T-helper 22 cell (primary cell): ENCODE measurements around the gene KCNA3.

Experiments used
- DNase-seq: peaks from one replicate; pipeline ENCODE4 v3.0.0-alpha.2; 2020; ENCODE audit warnings: low read depth

Gene KCNA3

GRCh38 chr1:110674337-110675059, at the start of gene KCNA3:
KCNA3 (minus strand) TSS chr1:110674940; CDS start chr1:110674809, 131 bp downstream.
- peak; percentile 64 for DNase-seq

- no peak for DNase-seq
These were observed 48.1 kb upstream of the KCNA3 start for GRCh38 chr1:110722807-110723206.

GRCh38 chr1:110719908-110720307, 45.2 kb upstream of the KCNA3 start:
- DNase-seq = no peak

- DNase-seq = no peak
These were observed 43.7 kb upstream of the KCNA3 start for GRCh38 chr1:110718452-110718851.

- DNase-seq = no peak
These were observed 42.4 kb upstream of the KCNA3 start for GRCh38 chr1:110717179-110717578.

- no peak for DNase-seq
These were observed 39.7 kb upstream of the KCNA3 start for GRCh38 chr1:110714374-110714995.

GRCh38 chr1:110713221-110713620, 38.5 kb upstream of the KCNA3 start:
- no peak for DNase-seq

- no peak for DNase-seq
These were observed 35.6 kb upstream of the KCNA3 start for GRCh38 chr1:110710314-110710713.

GRCh38 chr1:110708974-110709440, 34.3 kb upstream of the KCNA3 start:
- no peak for DNase-seq

GRCh38 chr1:110707232-110707631, 32.5 kb upstream of the KCNA3 start:
- no peak for DNase-seq

- DNase-seq = no peak
These were observed 31.9 kb upstream of the KCNA3 start for GRCh38 chr1:110706621-110707020.

- DNase-seq = no peak
These were observed 27.5 kb upstream of the KCNA3 start for GRCh38 chr1:110702260-110702659.

- no peak for DNase-seq
These were observed 26.0 kb upstream of the KCNA3 start for GRCh38 chr1:110700767-110701166.

GRCh38 chr1:110697606-110698005, 22.9 kb upstream of the KCNA3 start:
- DNase-seq = no peak

GRCh38 chr1:110696818-110697217, 22.1 kb upstream of the KCNA3 start:
- no peak for DNase-seq

GRCh38 chr1:110690709-110691365, 16.1 kb upstream of the KCNA3 start:
- no peak for DNase-seq

GRCh38 chr1:110689868-110690267, 15.1 kb upstream of the KCNA3 start:
- no peak for DNase-seq

GRCh38 chr1:110688514-110688913, 13.8 kb upstream of the KCNA3 start:
- no peak for DNase-seq

- DNase-seq = no peak
These were observed 12.5 kb upstream of the KCNA3 start for GRCh38 chr1:110687250-110687649.

GRCh38 chr1:110686188-110686587, 11.4 kb upstream of the KCNA3 start:
- DNase-seq = peak; percentile 3

GRCh38 chr1:110684491-110684890, 9.8 kb upstream of the KCNA3 start:
- no peak for DNase-seq

- DNase-seq = no peak
These were observed 8.2 kb upstream of the KCNA3 start for GRCh38 chr1:110682898-110683297.
